C4-2B (cell line): Measurements from ENCODE around the gene ZNF688.
"Not testable (repeated sequence)": the region's sequence is repeated elsewhere in the genome, so short reads cannot be mapped to it uniquely, and the experiment has no call there.

Experiments
- H3K27ac ChIP-seq: fragments of 450-650 bp; 2 replicates; pipeline ENCODE4 v1.5.1; 2017
- ZFX ChIP-seq: fragments of 450-650 bp; IDR thresholded peaks from 2 replicates; pipeline ENCODE4 v1.6.1; 2017
- TF ChIP-seq, protein P1 (sequence below): fragments of 450-650 bp; conservative IDR thresholded peaks from 2 replicates; pipeline ENCODE4 v1.5.1; 2017; ENCODE audit warnings: mild to moderate bottlenecking

Gene ZNF688

DNA sequence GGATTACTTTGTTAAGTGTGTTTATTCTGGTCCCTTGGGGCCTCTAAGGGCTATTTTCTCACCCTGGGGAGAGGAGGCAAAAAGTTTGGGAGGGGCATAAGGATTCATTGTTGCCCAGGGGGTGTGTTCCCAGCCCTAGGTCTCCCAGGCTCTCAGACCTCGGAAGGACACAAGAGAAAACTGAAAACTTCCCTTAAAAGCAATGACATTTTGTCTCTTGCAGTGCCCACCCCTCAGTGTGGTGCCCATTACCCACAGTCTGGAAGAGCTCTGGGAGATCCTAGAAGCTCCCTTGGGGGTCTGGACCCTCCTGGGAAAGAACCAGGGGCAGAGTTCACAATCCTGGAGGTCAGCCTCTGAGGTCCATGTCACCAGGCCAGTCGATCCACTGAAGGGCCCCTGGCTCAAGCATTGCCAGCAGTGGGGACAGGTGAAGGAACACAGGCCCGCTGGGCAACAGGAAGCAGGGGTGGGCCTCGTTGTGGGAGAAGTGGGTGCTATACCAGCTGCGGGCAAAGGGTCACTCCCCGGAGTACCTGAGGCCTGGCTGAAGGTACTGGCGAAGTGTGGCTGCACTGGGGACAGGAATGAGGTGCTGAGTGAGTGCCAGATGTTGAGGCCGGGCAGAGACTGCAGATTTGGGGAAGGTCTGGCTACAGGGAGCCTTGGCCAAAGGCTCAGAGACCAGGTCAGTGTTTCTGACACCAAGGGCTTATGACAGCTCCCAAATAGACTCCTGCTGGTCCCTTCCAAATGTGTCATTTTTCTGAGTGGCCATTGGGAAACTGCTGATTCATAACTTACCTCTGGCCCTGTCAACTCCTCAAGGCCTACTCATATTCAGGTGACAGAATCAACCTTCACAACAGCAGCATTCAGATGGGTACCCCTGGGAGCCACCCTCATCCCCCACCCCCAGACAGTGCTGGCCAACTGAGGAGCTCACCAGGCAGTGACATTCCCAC, 32.2 kb downstream of the ZNF688 start:
- TF ChIP-seq, protein P1, sequence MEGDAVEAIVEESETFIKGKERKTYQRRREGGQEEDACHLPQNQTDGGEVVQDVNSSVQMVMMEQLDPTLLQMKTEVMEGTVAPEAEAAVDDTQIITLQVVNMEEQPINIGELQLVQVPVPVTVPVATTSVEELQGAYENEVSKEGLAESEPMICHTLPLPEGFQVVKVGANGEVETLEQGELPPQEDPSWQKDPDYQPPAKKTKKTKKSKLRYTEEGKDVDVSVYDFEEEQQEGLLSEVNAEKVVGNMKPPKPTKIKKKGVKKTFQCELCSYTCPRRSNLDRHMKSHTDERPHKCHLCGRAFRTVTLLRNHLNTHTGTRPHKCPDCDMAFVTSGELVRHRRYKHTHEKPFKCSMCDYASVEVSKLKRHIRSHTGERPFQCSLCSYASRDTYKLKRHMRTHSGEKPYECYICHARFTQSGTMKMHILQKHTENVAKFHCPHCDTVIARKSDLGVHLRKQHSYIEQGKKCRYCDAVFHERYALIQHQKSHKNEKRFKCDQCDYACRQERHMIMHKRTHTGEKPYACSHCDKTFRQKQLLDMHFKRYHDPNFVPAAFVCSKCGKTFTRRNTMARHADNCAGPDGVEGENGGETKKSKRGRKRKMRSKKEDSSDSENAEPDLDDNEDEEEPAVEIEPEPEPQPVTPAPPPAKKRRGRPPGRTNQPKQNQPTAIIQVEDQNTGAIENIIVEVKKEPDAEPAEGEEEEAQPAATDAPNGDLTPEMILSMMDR = no peak
- TF ChIP-seq ZFX = no peak
- no peak overlapping the region for H3K27ac ChIP-seq

DNA sequence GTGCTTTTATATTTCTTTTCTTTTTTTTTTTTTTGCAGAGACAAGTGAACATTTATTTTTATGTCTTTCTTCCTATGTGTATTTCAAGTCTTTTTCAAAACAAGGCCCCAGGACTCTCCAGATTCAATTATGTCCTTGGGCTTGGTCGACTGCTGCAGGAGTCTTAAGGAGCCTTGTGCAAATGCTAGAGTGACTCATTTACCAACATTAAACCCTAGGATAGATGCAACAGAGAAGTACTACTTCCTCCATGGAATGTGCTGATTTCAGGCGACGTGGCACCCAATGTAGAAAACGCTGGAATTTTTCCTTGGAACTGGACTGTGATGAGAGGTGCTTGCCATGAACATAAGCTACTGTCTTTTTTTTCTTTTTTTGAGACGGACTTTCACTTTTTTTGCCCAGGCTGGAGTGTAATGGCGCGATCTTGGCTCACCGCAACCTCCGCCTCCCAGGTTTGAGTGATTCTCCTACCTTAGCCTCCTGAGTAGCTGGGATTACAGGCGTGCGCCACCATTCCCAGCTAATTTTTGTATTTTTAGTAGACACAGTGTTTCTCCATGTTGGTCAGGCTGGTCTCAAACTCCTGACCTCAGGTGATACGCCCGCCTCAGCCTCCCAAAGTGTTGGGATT, 35.0 kb downstream of the ZNF688 start:
- H3K27ac ChIP-seq = not testable (repeated sequence)

DNA sequence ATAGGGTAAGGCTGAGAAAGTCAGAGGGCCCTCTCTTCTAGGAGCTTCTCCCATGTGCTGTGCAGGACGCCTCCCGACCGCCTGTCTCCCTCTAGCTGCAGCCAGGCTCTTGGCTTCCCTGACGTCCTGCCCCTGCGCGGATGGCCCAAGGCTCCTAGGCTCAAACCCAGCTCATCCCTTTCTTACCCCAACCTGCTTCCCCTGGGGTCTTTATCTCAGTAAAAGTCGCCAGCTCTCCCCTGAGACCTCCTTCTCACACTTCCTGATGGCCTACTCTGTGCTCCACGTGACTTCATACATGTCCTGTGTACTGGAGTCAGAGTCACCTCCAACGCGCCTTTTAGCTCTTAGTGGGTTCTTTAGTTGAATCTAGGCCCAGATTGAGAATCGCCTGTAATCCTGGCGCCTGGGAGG, 35.7 kb downstream of the ZNF688 start:
- TF ChIP-seq, protein P1 = peak; percentile 79
- TF ChIP-seq ZFX = no peak
- H3K27ac ChIP-seq = peak overlapping the region; percentile 93

DNA sequence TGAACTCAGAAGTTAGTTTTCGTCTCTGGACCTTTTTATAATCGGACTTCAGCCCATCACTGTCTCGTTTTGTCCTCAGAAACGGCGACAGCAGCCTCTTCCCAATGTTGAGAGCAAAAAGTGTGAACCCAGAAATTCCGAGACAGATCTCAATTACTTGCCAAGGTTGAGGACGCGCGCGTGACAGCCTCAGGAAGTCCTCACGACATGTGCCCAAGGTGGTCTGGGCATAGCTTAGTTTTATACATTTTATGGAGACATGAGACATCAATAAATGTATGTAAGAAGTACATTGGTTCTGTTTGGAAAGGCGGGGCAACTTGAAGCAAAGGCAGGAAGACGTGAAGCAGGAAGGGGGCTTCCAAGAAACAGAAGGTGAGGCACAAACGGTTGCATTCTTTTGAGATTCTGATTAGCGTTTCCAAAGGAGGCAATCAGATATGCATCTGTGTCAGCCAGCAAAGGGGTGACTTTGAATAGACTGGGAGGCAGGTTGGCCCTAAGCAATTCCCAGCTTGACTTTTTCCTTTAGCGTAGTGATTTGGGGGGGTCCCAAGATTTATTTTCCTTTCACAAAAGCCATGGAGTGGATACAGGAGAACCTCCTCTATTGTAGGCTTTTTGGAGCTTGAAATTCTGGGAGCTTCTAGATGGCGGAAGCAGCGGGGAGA, 36.3 kb downstream of the ZNF688 start:
- TF ChIP-seq, protein P1 = no peak
- TF ChIP-seq ZFX = no peak
- H3K27ac ChIP-seq = peak overlapping the region; percentile 93

DNA sequence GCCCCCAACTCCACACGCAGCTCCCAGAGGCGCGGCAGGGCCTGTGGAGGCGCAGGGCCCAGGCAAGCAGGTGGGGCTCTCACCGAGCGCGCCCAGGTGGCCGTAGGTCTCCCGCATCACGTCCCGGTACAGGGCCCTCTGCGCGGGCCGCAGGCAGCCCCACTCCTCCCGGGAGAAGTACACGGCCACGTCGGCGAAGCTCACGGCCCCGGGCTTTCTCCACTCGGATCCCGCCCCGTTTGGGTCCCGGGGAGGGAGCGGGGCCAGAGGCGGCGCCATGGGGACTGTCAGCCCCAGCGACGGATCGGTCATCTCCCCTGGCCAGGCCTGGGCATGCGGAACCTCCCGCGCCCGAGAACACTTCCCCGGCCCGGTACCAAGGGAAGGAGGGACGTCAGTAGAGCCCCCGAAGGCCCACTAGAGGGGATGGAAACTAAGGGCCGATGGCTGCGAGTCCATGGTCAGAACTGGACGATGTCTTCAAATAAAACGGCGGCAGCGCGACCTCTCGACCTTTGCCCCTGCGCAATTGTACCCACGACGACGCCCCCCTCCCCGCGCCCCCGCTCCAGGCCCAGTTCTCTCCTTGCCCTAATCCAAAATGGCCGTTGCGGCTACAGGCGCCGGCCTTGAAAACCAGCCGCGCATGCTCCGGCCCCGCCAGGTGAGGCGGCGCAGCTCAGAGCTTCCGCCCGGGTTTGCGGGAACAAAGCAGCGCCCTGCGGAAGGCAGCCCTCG, 37.0 kb downstream of the ZNF688 start, which contains the start of gene ZNF747:
Gene ZNF747 (minus strand): TSS at position 491 of the 738 bp plus-strand sequence. CDS start 179 bp downstream, at position 312.
- H3K27ac ChIP-seq = peak within 1 kb of the TSS; percentile 93
- TF ChIP-seq ZFX = peak; percentile 93
- TF ChIP-seq, protein P1 = no peak

DNA sequence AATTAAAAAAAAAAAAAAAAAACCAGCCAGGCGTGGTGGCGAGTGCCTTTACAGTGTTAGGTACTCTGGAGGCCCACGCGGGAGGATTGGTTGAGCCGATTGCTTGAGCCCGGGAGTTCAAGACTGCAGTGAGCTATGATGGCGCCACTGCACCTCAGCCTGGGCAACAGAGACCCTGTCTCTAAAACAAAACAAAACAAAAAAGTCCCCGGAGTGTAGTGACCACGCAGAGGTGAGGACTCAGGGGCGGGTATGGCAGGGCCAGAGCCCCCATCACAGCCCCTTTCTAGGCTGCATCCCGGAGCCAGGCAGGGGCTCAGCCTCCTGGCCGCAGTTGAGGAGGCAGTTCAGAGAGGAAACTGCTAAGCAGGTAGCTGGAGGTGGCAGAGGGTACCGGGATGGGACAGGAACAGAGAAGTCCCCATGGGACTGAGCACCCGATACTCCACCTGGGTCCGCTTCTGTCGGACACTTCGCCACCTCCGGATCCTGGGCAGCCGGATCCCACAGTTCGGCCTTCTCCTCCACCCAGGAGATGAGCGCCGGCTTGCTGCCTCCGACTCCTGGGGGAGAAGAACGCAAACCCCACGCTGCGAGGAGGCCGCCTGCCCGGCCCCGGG, 37.7 kb downstream of the ZNF688 start:
- TF ChIP-seq, protein P1 = 0 out of 2 replicates have a peak, but pooled peaks have one; percentile 3
- no peak for TF ChIP-seq ZFX
- H3K27ac ChIP-seq = peak overlapping the region; percentile 93

DNA sequence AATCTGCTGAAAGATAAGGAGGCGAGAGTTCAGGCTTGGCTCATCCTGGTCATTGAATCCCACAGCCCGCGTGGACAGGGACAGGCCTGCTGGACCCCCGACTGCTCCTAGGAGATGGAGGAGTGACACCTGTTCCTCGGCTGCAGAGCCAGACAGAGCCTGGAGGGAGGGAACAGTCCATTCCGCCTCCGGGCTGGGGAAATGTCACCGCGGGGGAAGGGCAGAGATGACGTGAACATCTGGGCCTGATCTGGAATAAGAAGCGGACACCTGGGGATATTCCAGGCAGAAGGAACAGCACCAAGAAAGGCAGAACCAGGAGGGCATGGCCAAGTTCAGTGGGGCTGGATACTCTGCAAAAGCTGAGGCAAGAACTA, 38.4 kb downstream of the ZNF688 start:
- TF ChIP-seq, protein P1 = no peak
- TF ChIP-seq ZFX = no peak
- peak overlapping the region; percentile 93; the same call in 1 of the 2 replicates for H3K27ac ChIP-seq
